Fibroblast of lung (primary cell): ENCODE data around the gene TP53I11. TPM values are rescaled to one million over a fixed set of nuclear protein-coding genes. Genes with fewer than 3 reads are reported as not detected.

Experiments
- DNase-seq, 2 donors: peaks; one replicate each; pipeline versions ENCODE4 v3.0.0 to v3.0.0-alpha.2; 2010; ENCODE audit warnings: low read depth in 2 of 2
- H2AFZ ChIP-seq: 2 replicates; pipeline ENCODE4 v1.5.1; 2012; ENCODE audit warnings: low read length, control low read depth, inconsistent platforms
- H3K27ac ChIP-seq: 2 replicates; pipeline ENCODE4 v1.5.1; 2011; ENCODE audit warnings: low read length, control low read depth; ENCODE audit not compliant: insufficient read depth
- H3K27me3 ChIP-seq: 2 replicates; pipeline ENCODE4 v1.5.1; 2011; ENCODE audit warnings: mild to moderate bottlenecking, low read length; ENCODE audit not compliant: control insufficient read depth, insufficient read depth
- H3K36me3 ChIP-seq: 2 replicates; pipeline ENCODE4 v1.5.1; 2011; ENCODE audit warnings: low read length; ENCODE audit not compliant: control insufficient read depth, insufficient read depth
- H3K4me1 ChIP-seq: 2 replicates; pipeline ENCODE4 v1.5.1; 2011; ENCODE audit warnings: low read length; ENCODE audit not compliant: control insufficient read depth, insufficient read depth; ENCODE audit errors: extremely low read depth
- H3K4me2 ChIP-seq: 2 replicates; pipeline ENCODE4 v1.5.1; 2011; ENCODE audit warnings: low read length, control low read depth; ENCODE audit not compliant: insufficient read depth; ENCODE audit errors: extremely low read depth
- H3K4me3 ChIP-seq, 4 experiments: fragments of 200-600 bp in 1 of 4; sonication (generic) in 1 of 4; replicated peaks in 1 of 4; 2 replicates each; pipeline ENCODE4 v1.5.1; 2011 to 2016; ENCODE audit warnings: low read length in 4 of 4, low read depth in 3 of 4, mild to moderate bottlenecking in 3 of 4, control low read depth in 2 of 4, inconsistent platforms in 1 of 4, mixed read lengths in 1 of 4; ENCODE audit not compliant: insufficient read depth in 1 of 4; ENCODE audit errors: control extremely low read depth in 1 of 4
- H3K79me2 ChIP-seq: 2 replicates; pipeline ENCODE4 v1.5.1; 2012; ENCODE audit warnings: mild to moderate bottlenecking, low read length, inconsistent platforms; ENCODE audit not compliant: control insufficient read depth, insufficient read depth
- H3K9ac ChIP-seq: 2 replicates; pipeline ENCODE4 v1.5.1; 2011; ENCODE audit warnings: mild to moderate bottlenecking, low read length, control low read depth; ENCODE audit not compliant: insufficient read depth
- H3K9me3 ChIP-seq: 2 replicates; pipeline ENCODE4 v1.5.1; 2012; ENCODE audit warnings: low read depth, low read length; ENCODE audit not compliant: control insufficient read depth, insufficient read depth
- H4K20me1 ChIP-seq: 2 replicates; pipeline ENCODE4 v1.5.1; 2011; ENCODE audit warnings: low read length; ENCODE audit not compliant: control insufficient read depth, insufficient read depth; ENCODE audit errors: extremely low read depth
- EZH2 ChIP-seq: IDR thresholded peaks from 2 replicates; pipeline ENCODE4 v1.5.1; 2012; ENCODE audit warnings: low read length, control low read depth, mild to moderate bottlenecking; ENCODE audit errors: missing control alignments
- polyA plus RNA-seq, 2 donors: library from polyadenylated mRNA; depleted of rRNA in 1 of 2; stranded (reverse) in 1 of 2; unstranded in 1 of 2; fragments of >200 nt; gene quantifications; 2 replicates each; pipeline ENCODE4 v1.2.1, GENCODE V29; 2011 to 2012; ENCODE audit warnings: missing spikeins in 1 of 2
- total RNA-seq: library from RNA; depleted of rRNA; stranded (reverse); fragments of >200 nt; gene quantifications from 2 replicates; pipeline ENCODE4 v1.2.1, GENCODE V29; 2014
- TF ChIP-seq, protein P1 (sequence below), 2 donors: IDR thresholded peaks in 1 of 2; conservative IDR thresholded peaks in 1 of 2; 1 replicate in 1 of 2; 2 replicates in 1 of 2; pipeline ENCODE4 v1.5.1; 2011 to 2012; ENCODE audit warnings: low read length in 2 of 2, control low read depth in 1 of 2, inconsistent platforms in 1 of 2, low read depth in 1 of 2, mild to moderate bottlenecking in 1 of 2

Gene TP53I11
- total and polyA plus RNA-seq, 2 donors (not counting 1 experiment from before 2014, with no cell fraction given): 53.2 to 54.0 TPM

DNA sequence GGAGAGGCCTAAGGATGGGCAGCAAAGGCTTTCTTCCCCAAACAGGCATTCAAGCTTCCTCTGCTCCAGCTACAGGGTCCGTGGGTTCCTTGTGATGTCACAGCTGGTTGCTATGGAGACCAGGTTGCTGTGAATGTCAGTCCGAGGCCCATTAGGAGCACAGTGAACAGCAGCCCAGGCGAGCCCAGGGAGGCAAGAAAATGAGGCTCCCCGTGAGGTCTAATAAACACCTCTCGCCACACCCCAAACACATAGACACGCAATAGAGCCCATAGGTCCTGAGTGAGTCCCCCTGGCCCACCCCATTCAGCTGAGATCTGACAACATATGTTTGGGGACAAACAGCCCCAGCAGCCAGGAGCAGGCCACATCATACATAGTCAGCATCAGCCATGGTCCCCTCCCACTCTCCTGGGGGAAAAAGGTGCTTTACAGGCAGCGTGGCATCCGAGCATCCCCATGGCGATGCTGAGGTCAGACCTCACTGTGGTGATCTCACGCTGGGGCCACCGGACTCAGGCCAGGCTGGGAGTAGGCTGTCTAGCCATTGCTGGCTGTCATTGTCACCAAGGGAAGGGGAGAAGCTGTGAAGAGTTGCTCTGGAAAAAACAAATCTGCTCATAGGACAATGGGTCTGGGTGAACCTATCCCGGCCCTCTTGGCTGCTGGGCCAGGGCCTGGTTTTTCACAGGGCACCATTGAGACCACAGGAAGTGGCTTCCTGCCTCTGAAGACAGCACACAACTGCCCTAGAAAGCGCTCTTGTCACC, 23.1 kb upstream of the TP53I11 start:
- H2AFZ ChIP-seq: no peak overlapping the region
- DNase-seq: no peak

DNA sequence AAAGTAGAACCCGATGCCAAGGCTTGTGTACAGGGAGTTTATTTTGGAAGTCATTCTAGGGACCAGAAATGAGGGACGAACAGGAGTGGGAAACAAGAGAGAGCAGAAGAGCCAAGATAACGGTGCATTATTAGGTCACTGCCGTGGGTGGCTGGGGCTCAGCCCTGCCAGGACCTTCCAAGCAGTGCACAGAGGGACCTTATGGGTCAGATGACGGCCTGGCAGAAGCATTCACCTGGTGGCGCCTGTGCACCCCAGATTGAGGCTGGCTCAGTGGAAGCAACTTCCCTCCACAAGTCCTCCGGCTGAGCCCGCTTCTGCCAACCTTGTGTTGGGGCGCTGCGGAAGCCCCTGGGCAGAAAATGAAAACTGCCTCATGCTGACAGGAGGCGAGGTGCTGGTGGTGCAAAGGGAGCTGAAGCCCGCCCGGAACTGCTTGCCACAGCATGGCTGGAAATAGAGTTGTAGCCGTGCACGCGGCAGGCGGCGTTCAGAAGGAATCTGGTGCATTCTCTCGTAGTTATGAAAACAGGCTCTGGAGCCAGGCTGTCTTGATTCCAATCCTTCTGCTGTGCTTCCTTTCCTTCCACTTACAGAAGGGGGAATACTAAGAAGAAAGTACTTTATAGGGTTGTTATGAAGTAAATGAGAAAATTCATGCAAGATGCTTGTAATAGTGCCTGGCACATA, 22.2 kb upstream of the TP53I11 start:
- Histone ChIP-seq H3K4me2 (no peak overlapping the region), H4K20me1 (no peaks in the 10 kb centered on the region)
- DNase-seq: no peak

More for the DNA sequence above, 23.1 kb upstream of the TP53I11 start:
- H3K4me1 ChIP-seq: peaks cover 6% of the 10 kb centered on the region
- peaks cover 14% of the 10 kb centered on the region for H3K27me3 ChIP-seq
- H3K4me2 ChIP-seq: no peak overlapping the region
- no peaks in the 10 kb centered on the region for H3K9me3 ChIP-seq
- no peak overlapping the region for H3K27ac ChIP-seq
- H3K36me3 ChIP-seq: no peaks in the 10 kb centered on the region
- H4K20me1 ChIP-seq: no peaks in the 10 kb centered on the region
- no peak overlapping the region for H3K4me3 ChIP-seq
- no peak overlapping the region for H3K9ac ChIP-seq
- no peaks in the 10 kb centered on the region for H3K79me2 ChIP-seq
- TF ChIP-seq, protein P1, sequence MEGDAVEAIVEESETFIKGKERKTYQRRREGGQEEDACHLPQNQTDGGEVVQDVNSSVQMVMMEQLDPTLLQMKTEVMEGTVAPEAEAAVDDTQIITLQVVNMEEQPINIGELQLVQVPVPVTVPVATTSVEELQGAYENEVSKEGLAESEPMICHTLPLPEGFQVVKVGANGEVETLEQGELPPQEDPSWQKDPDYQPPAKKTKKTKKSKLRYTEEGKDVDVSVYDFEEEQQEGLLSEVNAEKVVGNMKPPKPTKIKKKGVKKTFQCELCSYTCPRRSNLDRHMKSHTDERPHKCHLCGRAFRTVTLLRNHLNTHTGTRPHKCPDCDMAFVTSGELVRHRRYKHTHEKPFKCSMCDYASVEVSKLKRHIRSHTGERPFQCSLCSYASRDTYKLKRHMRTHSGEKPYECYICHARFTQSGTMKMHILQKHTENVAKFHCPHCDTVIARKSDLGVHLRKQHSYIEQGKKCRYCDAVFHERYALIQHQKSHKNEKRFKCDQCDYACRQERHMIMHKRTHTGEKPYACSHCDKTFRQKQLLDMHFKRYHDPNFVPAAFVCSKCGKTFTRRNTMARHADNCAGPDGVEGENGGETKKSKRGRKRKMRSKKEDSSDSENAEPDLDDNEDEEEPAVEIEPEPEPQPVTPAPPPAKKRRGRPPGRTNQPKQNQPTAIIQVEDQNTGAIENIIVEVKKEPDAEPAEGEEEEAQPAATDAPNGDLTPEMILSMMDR (conservative IDR thresholded peaks at IDR 0.05 in 1 of 2, IDR thresholded peaks at IDR 0.05 in 1 of 2; ENCODE audit: low read depth in 1 of 2, low read length in 2 of 2): no peak
- no peak for TF ChIP-seq EZH2

DNA sequence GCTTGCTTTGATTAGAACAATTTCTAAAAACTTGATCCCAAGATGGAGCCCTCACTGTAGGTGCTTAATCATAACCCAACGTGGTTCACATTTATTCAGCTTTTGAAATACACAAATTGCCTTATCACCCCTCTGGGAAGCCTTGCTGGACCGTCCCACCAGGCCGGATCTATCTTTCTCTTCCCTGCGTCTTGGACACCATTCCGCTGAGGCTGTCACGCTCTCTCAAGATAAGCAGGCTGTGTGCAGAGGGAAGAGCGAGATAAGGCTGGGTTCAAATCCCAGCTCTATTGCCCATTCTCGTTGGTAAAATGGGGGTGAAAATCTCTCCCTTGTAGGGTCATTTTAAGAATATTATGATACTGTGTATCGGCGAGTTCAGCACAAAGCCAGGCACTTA, 20.5 kb upstream of the TP53I11 start:
- Histone ChIP-seq H3K27me3 (peaks cover 14% of the 10 kb centered on the region), H3K4me3 (no peak overlapping the region), H3K36me3 (no peaks in the 10 kb centered on the region), H4K20me1 (no peaks in the 10 kb centered on the region), H3K4me1 (no peaks in the 10 kb centered on the region), H3K9me3 (no peaks in the 10 kb centered on the region), H3K9ac (no peak overlapping the region), H3K79me2 (no peaks in the 10 kb centered on the region), H3K27ac (no peak overlapping the region), H3K4me2 (no peak overlapping the region), H2AFZ (no peak overlapping the region)
- DNase-seq: no peak
- TF ChIP-seq EZH2: no peak
- TF ChIP-seq, protein P1 (conservative IDR thresholded peaks at IDR 0.05 in 1 of 2, IDR thresholded peaks at IDR 0.05 in 1 of 2; ENCODE audit: low read depth in 1 of 2, low read length in 2 of 2): no peak

More for the DNA sequence above, 22.2 kb upstream of the TP53I11 start:
- Histone ChIP-seq H3K9ac (no peak overlapping the region), H3K9me3 (no peaks in the 10 kb centered on the region), H3K36me3 (no peaks in the 10 kb centered on the region), H3K4me3 (no peak overlapping the region), H2AFZ (no peak overlapping the region), H3K27ac (no peak overlapping the region), H3K79me2 (no peaks in the 10 kb centered on the region), H3K4me1 (peaks cover 3% of the 10 kb centered on the region), H3K27me3 (peaks cover 14% of the 10 kb centered on the region)
- TF ChIP-seq, protein P1 (conservative IDR thresholded peaks at IDR 0.05 in 1 of 2, IDR thresholded peaks at IDR 0.05 in 1 of 2; ENCODE audit: low read depth in 1 of 2, low read length in 2 of 2): no peak
- no peak for TF ChIP-seq EZH2
